ENCODE measurements around the gene DACT2.
"Not testable (repeated sequence)": the region's sequence is repeated elsewhere in the genome, so short reads cannot be mapped to it uniquely, and the experiment has no call there.

Gene DACT2

GRCh38 chr6:168293636-168294530 lies 25.7 kb downstream of the DACT2 start:
- no peak overlapping the region for H3K27ac Mint-ChIP-seq
- DNase-seq: no peak
- H3K36me3 Mint-ChIP-seq: no peaks in the 10 kb centered on the region
- H3K4me1 Mint-ChIP-seq: no peaks in the 10 kb centered on the region
- ATAC-seq (replicated peaks): no peak
- peaks cover 0 to 3% of the 10 kb centered on the region in 2 donors for H3K9me3 Mint-ChIP-seq
- H3K4me3 Mint-ChIP-seq: no peak overlapping the region
- peaks cover 0 to 10% of the 10 kb centered on the region in 2 donors for H3K27me3 Mint-ChIP-seq

- Mint-ChIP-seq H3K27ac (no peak overlapping the region), H3K27me3 (peaks cover 0 to 10% of the 10 kb centered on the region in 2 donors), H3K4me3 (no peak overlapping the region), H3K4me1 (no peaks in the 10 kb centered on the region), H3K9me3 (peaks cover 3 to 6% of the 10 kb centered on the region in 2 donors), H3K36me3 (no peaks in the 10 kb centered on the region)
- no peak for DNase-seq
- no peak for ATAC-seq (replicated peaks)
These were observed 26.8 kb downstream of the DACT2 start for GRCh38 chr6:168292826-168293225.

- H3K27ac Mint-ChIP-seq: no peak overlapping the region
- H3K27me3 Mint-ChIP-seq: peaks cover 0 to 5% of the 10 kb centered on the region in 2 donors
- no peaks in the 10 kb centered on the region for H3K36me3 Mint-ChIP-seq
- ATAC-seq (replicated peaks) (no peak), DNase-seq (no peak)
- no peaks in the 10 kb centered on the region for H3K4me1 Mint-ChIP-seq
- no peak overlapping the region for H3K4me3 Mint-ChIP-seq
- H3K9me3 Mint-ChIP-seq: peaks cover 3 to 6% of the 10 kb centered on the region in 2 donors
These were observed 28.1 kb downstream of the DACT2 start for GRCh38 chr6:168291450-168291849.

- H3K9me3 Mint-ChIP-seq: peaks cover 3 to 6% of the 10 kb centered on the region in 2 donors
- H3K36me3 Mint-ChIP-seq: no peaks in the 10 kb centered on the region
- H3K27me3 Mint-ChIP-seq: no peaks in the 10 kb centered on the region
- no peak overlapping the region for H3K27ac Mint-ChIP-seq
- ATAC-seq (replicated peaks) (no peak), DNase-seq (no peak)
- H3K4me1 Mint-ChIP-seq: no peaks in the 10 kb centered on the region
- H3K4me3 Mint-ChIP-seq: no peak overlapping the region
These were observed 29.5 kb downstream of the DACT2 start for GRCh38 chr6:168290095-168290494.

- Mint-ChIP-seq H3K27ac (no peak overlapping the region), H3K9me3 (peaks cover 3 to 10% of the 10 kb centered on the region in 2 donors), H3K4me3 (no peak overlapping the region), H3K36me3 (no peaks in the 10 kb centered on the region), H3K27me3 (no peaks in the 10 kb centered on the region), H3K4me1 (no peaks in the 10 kb centered on the region)
- DNase-seq (no peak), ATAC-seq (replicated peaks) (no peak)
These were observed 30.0 kb downstream of the DACT2 start for GRCh38 chr6:168289571-168289962.

- DNase-seq (no peak), ATAC-seq (replicated peaks) (no peak)
- no peaks in the 10 kb centered on the region for H3K36me3 Mint-ChIP-seq
- no peak overlapping the region for H3K4me3 Mint-ChIP-seq
- no peaks in the 10 kb centered on the region for H3K4me1 Mint-ChIP-seq
- H3K27ac Mint-ChIP-seq: no peak overlapping the region
- peaks cover 3 to 10% of the 10 kb centered on the region in 2 donors for H3K9me3 Mint-ChIP-seq
- H3K27me3 Mint-ChIP-seq: no peaks in the 10 kb centered on the region
These were observed 30.6 kb downstream of the DACT2 start for GRCh38 chr6:168288781-168289570.

- H3K36me3 Mint-ChIP-seq; H3K4me3 Mint-ChIP-seq; DNase-seq; H3K9me3 Mint-ChIP-seq; H3K27me3 Mint-ChIP-seq; H3K4me1 Mint-ChIP-seq; H3K27ac Mint-ChIP-seq; ATAC-seq (replicated peaks): not testable (repeated sequence)
These were observed 32.1 kb downstream of the DACT2 start for GRCh38 chr6:168287460-168287859.

GRCh38 chr6:168286771-168287446 lies 32.7 kb downstream of the DACT2 start:
- peak; percentile 2 for DNase-seq
- H3K27ac Mint-ChIP-seq: peak overlapping the region; percentile 48
- peak in 1 of 2 donors; percentile 67 for ATAC-seq (replicated peaks)

GRCh38 chr6:168286116-168286515 lies 33.5 kb downstream of the DACT2 start:
- no peak for DNase-seq
- no peak overlapping the region for H3K27ac Mint-ChIP-seq
- H3K36me3 Mint-ChIP-seq: no peaks in the 10 kb centered on the region
- no peak for ATAC-seq (replicated peaks)
- peaks cover 3 to 10% of the 10 kb centered on the region in 2 donors for H3K9me3 Mint-ChIP-seq
- H3K27me3 Mint-ChIP-seq: no peaks in the 10 kb centered on the region
- H3K4me3 Mint-ChIP-seq: no peak overlapping the region
- no peaks in the 10 kb centered on the region for H3K4me1 Mint-ChIP-seq

More at GRCh38 chr6:168286771-168287446, 32.7 kb downstream of the DACT2 start:
- H3K4me1 Mint-ChIP-seq, H3K4me3 Mint-ChIP-seq, H3K9me3 Mint-ChIP-seq, H3K27me3 Mint-ChIP-seq, H3K36me3 Mint-ChIP-seq: not testable (repeated sequence)

- Mint-ChIP-seq H3K4me3 (no peak overlapping the region), H3K4me1 (no peaks in the 10 kb centered on the region), H3K36me3 (no peaks in the 10 kb centered on the region), H3K9me3 (peaks cover 3 to 10% of the 10 kb centered on the region in 2 donors), H3K27me3 (no peaks in the 10 kb centered on the region), H3K27ac (no peak overlapping the region)
- ATAC-seq (replicated peaks) (no peak), DNase-seq (no peak)
These were observed 34.1 kb downstream of the DACT2 start for GRCh38 chr6:168285456-168285855.

GRCh38 chr6:168284187-168284586 lies 35.4 kb downstream of the DACT2 start:
- H3K27me3 Mint-ChIP-seq: no peaks in the 10 kb centered on the region
- H3K4me3 Mint-ChIP-seq: no peak overlapping the region
- H3K9me3 Mint-ChIP-seq: peaks cover 0 to 10% of the 10 kb centered on the region in 2 donors
- no peaks in the 10 kb centered on the region for H3K4me1 Mint-ChIP-seq
- no peak overlapping the region for H3K27ac Mint-ChIP-seq
- no peak for ATAC-seq (replicated peaks)
- no peak for DNase-seq
- H3K36me3 Mint-ChIP-seq: no peaks in the 10 kb centered on the region

GRCh38 chr6:168283686-168284025 lies 35.9 kb downstream of the DACT2 start:
- H3K27me3 Mint-ChIP-seq: no peaks in the 10 kb centered on the region
- ATAC-seq (replicated peaks) (no peak), DNase-seq (no peak)
- peaks cover 0 to 10% of the 10 kb centered on the region in 2 donors for H3K9me3 Mint-ChIP-seq
- H3K4me3 Mint-ChIP-seq: no peak overlapping the region
- no peaks in the 10 kb centered on the region for H3K36me3 Mint-ChIP-seq
- no peak overlapping the region for H3K27ac Mint-ChIP-seq
- H3K4me1 Mint-ChIP-seq: no peaks in the 10 kb centered on the region

GRCh38 chr6:168282985-168283685 lies 36.4 kb downstream of the DACT2 start:
- H3K27me3 Mint-ChIP-seq: no peaks in the 10 kb centered on the region
- H3K27ac Mint-ChIP-seq: no peak overlapping the region
- ATAC-seq (replicated peaks): no peak
- no peaks in the 10 kb centered on the region for H3K36me3 Mint-ChIP-seq
- H3K9me3 Mint-ChIP-seq: peaks cover under 1 to 5% of the 10 kb centered on the region in 2 donors
- no peak overlapping the region for H3K4me3 Mint-ChIP-seq
- DNase-seq: no peak
- H3K4me1 Mint-ChIP-seq: no peaks in the 10 kb centered on the region

GRCh38 chr6:168281826-168282225 lies 37.8 kb downstream of the DACT2 start:
- Mint-ChIP-seq H3K4me3 (no peak overlapping the region), H3K4me1 (no peaks in the 10 kb centered on the region), H3K27ac (no peak overlapping the region), H3K9me3 (peaks cover 3 to 4% of the 10 kb centered on the region in 2 donors), H3K36me3 (no peaks in the 10 kb centered on the region), H3K27me3 (peaks cover 0 to 6% of the 10 kb centered on the region in 2 donors)
- DNase-seq (no peak), ATAC-seq (replicated peaks) (no peak)

Data from stimulated activated naive B cell treated with anti-CD40 and anti-IgM and Interleukin-4, amounts not matched to agents 10 μg/mL and 1 μg/mL and 100 μg/mL, for 72 hours (primary cell).